ENCODE data around the gene GPNMB. TPM values are rescaled to one million over a fixed set of nuclear protein-coding genes. Genes with fewer than 3 reads are reported as not detected.

GPNMB gene
- total RNA-seq, 1 donor: 380 TPM

DNA sequence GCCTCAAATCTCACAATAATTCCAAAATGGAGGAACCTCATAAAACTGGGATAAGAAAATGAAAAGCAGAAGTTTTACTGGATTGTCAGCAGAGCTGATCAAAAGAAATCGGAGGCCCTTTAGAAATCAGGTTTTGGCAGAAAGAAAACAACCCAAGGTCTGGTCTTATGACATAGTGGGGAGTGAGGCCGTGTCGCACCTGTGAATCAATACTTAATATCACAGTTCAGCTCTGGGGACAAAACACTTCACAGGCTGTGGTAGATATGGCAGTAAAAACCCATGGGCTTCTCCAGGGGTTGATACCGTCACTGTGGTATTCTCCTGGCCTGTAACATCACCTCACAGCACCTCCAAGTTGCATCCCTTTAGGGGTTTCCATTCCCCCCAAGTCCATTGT is 46.0 kb downstream of the GPNMB start:
- no peak overlapping the region for H2AFZ ChIP-seq (ENCODE audit: low read length)
- TF ChIP-seq CTCF (IDR thresholded peaks at IDR 0.05; ENCODE audit: extremely low read depth, low read depth, low read length): no peak

DNA sequence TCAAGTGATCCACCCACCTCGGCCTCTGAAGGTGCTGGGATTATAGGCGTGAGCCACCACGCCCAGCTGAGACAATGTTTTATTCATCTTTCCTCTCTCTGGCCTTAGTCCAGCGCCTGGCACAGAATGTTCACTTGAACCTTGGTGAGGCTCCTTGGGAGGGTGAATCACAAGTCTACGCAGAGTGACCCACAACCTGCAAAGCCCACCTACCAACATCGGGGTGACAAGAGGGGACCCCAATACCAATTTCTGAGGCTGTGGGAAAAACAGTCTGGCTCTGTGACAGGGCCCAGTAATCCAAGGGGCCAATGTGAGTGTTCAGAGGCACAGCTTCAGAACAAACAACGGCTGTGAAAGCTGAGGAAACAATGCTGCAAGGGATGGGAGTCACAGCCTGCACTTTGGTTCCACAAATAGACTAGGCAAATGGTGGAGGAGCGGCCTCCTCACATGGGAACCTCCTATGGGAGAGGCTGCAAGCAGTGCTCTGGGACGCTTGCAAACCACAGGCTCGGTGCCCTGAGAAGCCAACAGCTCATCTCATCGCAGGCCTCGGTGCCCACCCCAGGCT is 47.0 kb downstream of the GPNMB start:
- no peak for TF ChIP-seq CTCF (IDR thresholded peaks at IDR 0.05; ENCODE audit: extremely low read depth, low read depth, low read length)
- Histone ChIP-seq H2AFZ (ENCODE audit: low read length) (peak overlapping the region; percentile 49), H3K9me3 (ENCODE audit: low read depth, low read length) (no peaks in the 10 kb centered on the region), H3K79me2 (ENCODE audit: insufficient read depth, low read length) (no peaks in the 10 kb centered on the region), H3K4me3 (ENCODE audit: insufficient read depth, low read length) (no peak overlapping the region), H4K20me1 (ENCODE audit: insufficient read depth, low read length) (no peaks in the 10 kb centered on the region), H3K4me2 (ENCODE audit: insufficient read depth, low read length) (no peak overlapping the region), H3K4me1 (ENCODE audit: insufficient read depth, low read length) (peaks cover 8% of the 10 kb centered on the region), H3K27ac (ENCODE audit: low read depth, low read length) (no peak overlapping the region), H3K36me3 (ENCODE audit: insufficient read depth, low read length) (no peaks in the 10 kb centered on the region), H3K27me3 (ENCODE audit: insufficient read depth, low read length) (no peaks in the 10 kb centered on the region)
- peak; percentile 66 for DNase-seq (ENCODE audit: insufficient read length, low spot score, missing footprints)

More for the DNA sequence above, 46.0 kb downstream of the GPNMB start:
- Histone ChIP-seq H4K20me1 (ENCODE audit: insufficient read depth, low read length) (no peaks in the 10 kb centered on the region), H3K36me3 (ENCODE audit: insufficient read depth, low read length) (no peaks in the 10 kb centered on the region), H3K4me1 (ENCODE audit: insufficient read depth, low read length) (peaks cover under 1% of the 10 kb centered on the region), H3K9me3 (ENCODE audit: low read depth, low read length) (no peaks in the 10 kb centered on the region), H3K27me3 (ENCODE audit: insufficient read depth, low read length) (no peaks in the 10 kb centered on the region), H3K79me2 (ENCODE audit: insufficient read depth, low read length) (no peaks in the 10 kb centered on the region), H3K4me2 (ENCODE audit: insufficient read depth, low read length) (no peak overlapping the region), H3K4me3 (ENCODE audit: insufficient read depth, low read length) (no peak overlapping the region), H3K27ac (ENCODE audit: low read depth, low read length) (no peak overlapping the region)
- DNase-seq (ENCODE audit: insufficient read length, low spot score, missing footprints): no peak

GRCh38 chr7:23294549-23295400 is 48.2 kb downstream of the GPNMB start:
- Histone ChIP-seq H3K27me3 (ENCODE audit: insufficient read depth, low read length) (no peaks in the 10 kb centered on the region), H2AFZ (ENCODE audit: low read length) (peak overlapping the region; percentile 4), H3K27ac (ENCODE audit: low read depth, low read length) (no peak overlapping the region), H3K79me2 (ENCODE audit: insufficient read depth, low read length) (peaks cover 7% of the 10 kb centered on the region), H3K4me3 (ENCODE audit: insufficient read depth, low read length) (no peak overlapping the region), H4K20me1 (ENCODE audit: insufficient read depth, low read length) (no peaks in the 10 kb centered on the region), H3K4me1 (ENCODE audit: insufficient read depth, low read length) (peaks cover 15% of the 10 kb centered on the region), H3K4me2 (ENCODE audit: insufficient read depth, low read length) (no peak overlapping the region), H3K36me3 (ENCODE audit: insufficient read depth, low read length) (no peaks in the 10 kb centered on the region), H3K9me3 (ENCODE audit: low read depth, low read length) (no peaks in the 10 kb centered on the region)
- no peak for DNase-seq (ENCODE audit: insufficient read length, low spot score, missing footprints)
- no peak for TF ChIP-seq CTCF (IDR thresholded peaks at IDR 0.05; ENCODE audit: extremely low read depth, low read depth, low read length)

GRCh38 chr7:23295401-23295697 is 48.8 kb downstream of the GPNMB start:
- Histone ChIP-seq H2AFZ (ENCODE audit: low read length) (peak overlapping the region; percentile 4), H3K27me3 (ENCODE audit: insufficient read depth, low read length) (no peaks in the 10 kb centered on the region), H3K79me2 (ENCODE audit: insufficient read depth, low read length) (peaks cover 13% of the 10 kb centered on the region), H3K4me1 (ENCODE audit: insufficient read depth, low read length) (peaks cover 19% of the 10 kb centered on the region), H3K9me3 (ENCODE audit: low read depth, low read length) (no peaks in the 10 kb centered on the region), H3K4me2 (ENCODE audit: insufficient read depth, low read length) (no peak overlapping the region), H4K20me1 (ENCODE audit: insufficient read depth, low read length) (peaks cover 3% of the 10 kb centered on the region), H3K36me3 (ENCODE audit: insufficient read depth, low read length) (no peaks in the 10 kb centered on the region), H3K4me3 (ENCODE audit: insufficient read depth, low read length) (no peak overlapping the region), H3K27ac (ENCODE audit: low read depth, low read length) (no peak overlapping the region)
- TF ChIP-seq CTCF (IDR thresholded peaks at IDR 0.05; ENCODE audit: extremely low read depth, low read depth, low read length): no peak
- DNase-seq (ENCODE audit: insufficient read length, low spot score, missing footprints): peak; percentile 35
